Measurements from ENCODE around the gene SLC30A10. TPM values are rescaled to one million over a fixed set of nuclear protein-coding genes. Genes with fewer than 3 reads are reported as not detected.

The SLC30A10 gene
- total and polyA plus RNA-seq, 2 of the 13 experiments (the other 11 are each of a cell fraction or from before 2014, with no cell fraction given), result 20.9 to 30.2 TPM

DNA sequence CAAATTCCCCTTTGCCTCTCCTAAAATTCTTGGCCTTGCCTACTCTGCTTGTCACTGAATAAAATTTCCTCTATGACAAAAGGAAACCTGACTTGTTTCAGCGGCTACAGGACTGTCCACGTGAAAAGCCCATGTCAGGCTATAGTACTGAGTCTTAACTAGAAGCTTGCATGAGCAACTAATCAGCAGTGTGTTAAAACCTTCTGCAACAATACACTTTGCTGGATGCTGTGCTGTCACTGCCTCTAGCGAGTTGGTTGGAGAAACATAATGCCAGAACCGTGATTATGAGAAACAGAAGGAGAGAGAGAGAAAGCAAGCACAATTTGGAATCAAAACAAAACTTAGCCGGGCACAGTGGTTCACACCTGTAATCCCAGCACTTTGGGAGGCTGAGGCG, 25.7 kb upstream of the SLC30A10 start:
- Histone ChIP-seq H3K27me3 (ENCODE audit: control insufficient read depth in 1 of 2, insufficient read depth in 2 of 2, low read length in 2 of 2) (no peaks in the 10 kb centered on the region), H3K36me3 (replicated peaks in 1 of 2; ENCODE audit: control insufficient read depth in 1 of 2, insufficient read depth in 2 of 2, low read length in 2 of 2) (no peaks in the 10 kb centered on the region), H3K4me2 (ENCODE audit: low read depth, low read length) (no peak overlapping the region), H3K9me3 (ENCODE audit: low read length) (no peaks in the 10 kb centered on the region), H3K27ac (ENCODE audit: extremely low read length, insufficient read depth, low read length) (no peak overlapping the region), H2AFZ (ENCODE audit: low read length) (no peak overlapping the region), H3K4me3 (replicated peaks in 1 of 3; ENCODE audit: insufficient read depth in 1 of 3, low read depth in 2 of 3, low read length in 3 of 3) (no peak overlapping the region), H4K20me1 (ENCODE audit: insufficient read depth, low read length) (no peaks in the 10 kb centered on the region), H3K79me2 (ENCODE audit: insufficient read depth, low read length) (no peaks in the 10 kb centered on the region), H3K9ac (ENCODE audit: insufficient read depth, low read depth, low read length) (no peak overlapping the region), H3K4me1 (ENCODE audit: insufficient read depth, low read length) (peaks cover 20% of the 10 kb centered on the region; the same call in 1 of the 2 replicates)
- ChIA-PET POLR2A (no interaction called here), CTCF (ENCODE audit: low intra/inter-chr PET ratio, low total read pairs) (no interaction called here)
- in situ Hi-C loops (cut with HindIII; ENCODE audit: extremely low pct_ligation_motif_present, low pct_unique_long_range_greater_than_20kb), result no loop called here
- BruUV-seq (replicated peaks), result no TSS peak
- intact Hi-C loops (cut with micrococcal nuclease; ENCODE audit: unreplicated experiment), result loop anchor here (2.0 kb wide), 1 partner anchor 21 kb away; no protein-coding TSS in a partner anchor
- ATAC-seq, result no peak
- no peak for DNase-seq (ENCODE audit: low spot score)
- WGBS (ENCODE audit: low lambda C conversion rate), result 92% methylated on average over 6 of the region's 6 CpGs
- no peak for FAIRE-seq
- TF ChIP-seq ZNF605 (CRISPR knock-in tag; IDR thresholded peaks at IDR 0.05) (no peak), ZNF235 (CRISPR knock-in tag; IDR thresholded peaks at IDR 0.05; ENCODE audit: borderline replicate concordance) (no peak), ZNF224 (CRISPR knock-in tag; IDR thresholded peaks at IDR 0.05) (no peak), ZNF569 (CRISPR knock-in tag; IDR thresholded peaks at IDR 0.05; ENCODE audit: borderline replicate concordance) (no peak), ZNF33B (CRISPR knock-in tag; IDR thresholded peaks at IDR 0.05) (no peak), ZNF816 (CRISPR knock-in tag; IDR thresholded peaks at IDR 0.05; ENCODE audit: borderline replicate concordance) (no peak), ZNF660 (CRISPR knock-in tag; IDR thresholded peaks at IDR 0.05; ENCODE audit: borderline replicate concordance, low read depth) (no peak), ZNF350 (CRISPR knock-in tag; IDR thresholded peaks at IDR 0.05; ENCODE audit: borderline replicate concordance, low read depth) (no peak), HMGA1 (CRISPR knock-in tag; conservative IDR thresholded peaks at IDR 0.05) (no peak), ZBTB20 (CRISPR knock-in tag; IDR thresholded peaks at IDR 0.05; ENCODE audit: borderline replicate concordance, low read depth) (no peak), WIZ (CRISPR knock-in tag; IDR thresholded peaks at IDR 0.05) (no peak), SP5 (CRISPR knock-in tag; IDR thresholded peaks at IDR 0.05; ENCODE audit: borderline replicate concordance, low read depth) (no peak), FOXJ3 (CRISPR knock-in tag; IDR thresholded peaks at IDR 0.05; ENCODE audit: borderline replicate concordance) (no peak), IRF2 (CRISPR knock-in tag; IDR thresholded peaks at IDR 0.05) (no peak)
- TF ChIP-seq, protein P1, sequence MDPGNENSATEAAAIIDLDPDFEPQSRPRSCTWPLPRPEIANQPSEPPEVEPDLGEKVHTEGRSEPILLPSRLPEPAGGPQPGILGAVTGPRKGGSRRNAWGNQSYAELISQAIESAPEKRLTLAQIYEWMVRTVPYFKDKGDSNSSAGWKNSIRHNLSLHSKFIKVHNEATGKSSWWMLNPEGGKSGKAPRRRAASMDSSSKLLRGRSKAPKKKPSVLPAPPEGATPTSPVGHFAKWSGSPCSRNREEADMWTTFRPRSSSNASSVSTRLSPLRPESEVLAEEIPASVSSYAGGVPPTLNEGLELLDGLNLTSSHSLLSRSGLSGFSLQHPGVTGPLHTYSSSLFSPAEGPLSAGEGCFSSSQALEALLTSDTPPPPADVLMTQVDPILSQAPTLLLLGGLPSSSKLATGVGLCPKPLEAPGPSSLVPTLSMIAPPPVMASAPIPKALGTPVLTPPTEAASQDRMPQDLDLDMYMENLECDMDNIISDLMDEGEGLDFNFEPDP (CRISPR knock-in tag; conservative IDR thresholded peaks at IDR 0.05), result no peak
- TF ChIP-seq, protein P2, sequence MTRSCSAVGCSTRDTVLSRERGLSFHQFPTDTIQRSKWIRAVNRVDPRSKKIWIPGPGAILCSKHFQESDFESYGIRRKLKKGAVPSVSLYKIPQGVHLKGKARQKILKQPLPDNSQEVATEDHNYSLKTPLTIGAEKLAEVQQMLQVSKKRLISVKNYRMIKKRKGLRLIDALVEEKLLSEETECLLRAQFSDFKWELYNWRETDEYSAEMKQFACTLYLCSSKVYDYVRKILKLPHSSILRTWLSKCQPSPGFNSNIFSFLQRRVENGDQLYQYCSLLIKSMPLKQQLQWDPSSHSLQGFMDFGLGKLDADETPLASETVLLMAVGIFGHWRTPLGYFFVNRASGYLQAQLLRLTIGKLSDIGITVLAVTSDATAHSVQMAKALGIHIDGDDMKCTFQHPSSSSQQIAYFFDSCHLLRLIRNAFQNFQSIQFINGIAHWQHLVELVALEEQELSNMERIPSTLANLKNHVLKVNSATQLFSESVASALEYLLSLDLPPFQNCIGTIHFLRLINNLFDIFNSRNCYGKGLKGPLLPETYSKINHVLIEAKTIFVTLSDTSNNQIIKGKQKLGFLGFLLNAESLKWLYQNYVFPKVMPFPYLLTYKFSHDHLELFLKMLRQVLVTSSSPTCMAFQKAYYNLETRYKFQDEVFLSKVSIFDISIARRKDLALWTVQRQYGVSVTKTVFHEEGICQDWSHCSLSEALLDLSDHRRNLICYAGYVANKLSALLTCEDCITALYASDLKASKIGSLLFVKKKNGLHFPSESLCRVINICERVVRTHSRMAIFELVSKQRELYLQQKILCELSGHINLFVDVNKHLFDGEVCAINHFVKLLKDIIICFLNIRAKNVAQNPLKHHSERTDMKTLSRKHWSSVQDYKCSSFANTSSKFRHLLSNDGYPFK (CRISPR knock-in tag; IDR thresholded peaks at IDR 0.05; ENCODE audit: borderline replicate concordance), result no peak
- TF ChIP-seq, protein P3, sequence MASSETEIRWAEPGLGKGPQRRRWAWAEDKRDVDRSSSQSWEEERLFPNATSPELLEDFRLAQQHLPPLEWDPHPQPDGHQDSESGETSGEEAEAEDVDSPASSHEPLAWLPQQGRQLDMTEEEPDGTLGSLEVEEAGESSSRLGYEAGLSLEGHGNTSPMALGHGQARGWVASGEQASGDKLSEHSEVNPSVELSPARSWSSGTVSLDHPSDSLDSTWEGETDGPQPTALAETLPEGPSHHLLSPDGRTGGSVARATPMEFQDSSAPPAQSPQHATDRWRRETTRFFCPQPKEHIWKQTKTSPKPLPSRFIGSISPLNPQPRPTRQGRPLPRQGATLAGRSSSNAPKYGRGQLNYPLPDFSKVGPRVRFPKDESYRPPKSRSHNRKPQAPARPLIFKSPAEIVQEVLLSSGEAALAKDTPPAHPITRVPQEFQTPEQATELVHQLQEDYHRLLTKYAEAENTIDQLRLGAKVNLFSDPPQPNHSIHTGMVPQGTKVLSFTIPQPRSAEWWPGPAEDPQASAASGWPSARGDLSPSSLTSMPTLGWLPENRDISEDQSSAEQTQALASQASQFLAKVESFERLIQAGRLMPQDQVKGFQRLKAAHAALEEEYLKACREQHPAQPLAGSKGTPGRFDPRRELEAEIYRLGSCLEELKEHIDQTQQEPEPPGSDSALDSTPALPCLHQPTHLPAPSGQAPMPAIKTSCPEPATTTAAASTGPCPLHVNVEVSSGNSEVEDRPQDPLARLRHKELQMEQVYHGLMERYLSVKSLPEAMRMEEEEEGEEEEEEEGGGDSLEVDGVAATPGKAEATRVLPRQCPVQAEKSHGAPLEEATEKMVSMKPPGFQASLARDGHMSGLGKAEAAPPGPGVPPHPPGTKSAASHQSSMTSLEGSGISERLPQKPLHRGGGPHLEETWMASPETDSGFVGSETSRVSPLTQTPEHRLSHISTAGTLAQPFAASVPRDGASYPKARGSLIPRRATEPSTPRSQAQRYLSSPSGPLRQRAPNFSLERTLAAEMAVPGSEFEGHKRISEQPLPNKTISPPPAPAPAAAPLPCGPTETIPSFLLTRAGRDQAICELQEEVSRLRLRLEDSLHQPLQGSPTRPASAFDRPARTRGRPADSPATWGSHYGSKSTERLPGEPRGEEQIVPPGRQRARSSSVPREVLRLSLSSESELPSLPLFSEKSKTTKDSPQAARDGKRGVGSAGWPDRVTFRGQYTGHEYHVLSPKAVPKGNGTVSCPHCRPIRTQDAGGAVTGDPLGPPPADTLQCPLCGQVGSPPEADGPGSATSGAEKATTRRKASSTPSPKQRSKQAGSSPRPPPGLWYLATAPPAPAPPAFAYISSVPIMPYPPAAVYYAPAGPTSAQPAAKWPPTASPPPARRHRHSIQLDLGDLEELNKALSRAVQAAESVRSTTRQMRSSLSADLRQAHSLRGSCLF (CRISPR knock-in tag; IDR thresholded peaks at IDR 0.05; ENCODE audit: borderline replicate concordance), result no peak
